Prostate gland (tissue), 2 donors: ENCODE measurements around the gene KLHL25.

ENCODE experiments used
- CTCF ChIP-seq, 4 experiments: fragments of 200-600 bp in 2 of 4; fragments of 450-650 bp in 2 of 4; sonication (generic) in 2 of 4; IDR thresholded peaks; 1 replicate in 3 of 4; 2 replicates in 1 of 4; pipeline ENCODE4 v1.5.1; 2016 to 2019; ENCODE audit warnings: antibody characterized with exemption in 4 of 4, mild to moderate bottlenecking in 2 of 4, moderate library complexity in 2 of 4
- POLR2A ChIP-seq: fragments of 450-650 bp; IDR thresholded peaks from one replicate; pipeline ENCODE4 v1.6.1; 2016; ENCODE audit warnings: antibody characterized with exemption, mild to moderate bottlenecking

GRCh38 chr15:85718981-85719380, 75.7 kb downstream of the KLHL25 start:
- TF ChIP-seq CTCF (IDR thresholded peaks at IDR 0.05) (no peak), POLR2A (no peak)
